Stimulated activated CD4-positive, alpha-beta T cell treated with anti-CD3 and anti-CD28 coated beads, Interleukin-1b, Interleukin-23, amount 100 ng/mL, for 1 hour (primary cell): ENCODE measurements around the gene SNRNP200.
A peak's percentile ranks its signal among the peaks of the same experiment; 100 is the strongest.
"Not testable (repeated sequence)": the region's sequence is repeated elsewhere in the genome, so short reads cannot be mapped to it uniquely, and the experiment has no call there.

Source experiments
- DNase-seq, 2 donors: peaks; one replicate each; pipeline ENCODE4 v3.0.0-alpha.2; 2020; ENCODE audit warnings: low read depth in 2 of 2

Gene SNRNP200

GRCh38 chr2:96274355-96275056, 30.8 kb downstream of the SNRNP200 start:
- DNase-seq: no peak

GRCh38 chr2:96273763-96274162, 31.6 kb downstream of the SNRNP200 start:
- DNase-seq: no peak

GRCh38 chr2:96271995-96272394, 33.4 kb downstream of the SNRNP200 start:
- no peak for DNase-seq

- DNase-seq: peak in 1 of 2 donors; percentile 21
Observed at GRCh38 chr2:96267159-96267971, 38.0 kb downstream of the SNRNP200 start.

DNA sequence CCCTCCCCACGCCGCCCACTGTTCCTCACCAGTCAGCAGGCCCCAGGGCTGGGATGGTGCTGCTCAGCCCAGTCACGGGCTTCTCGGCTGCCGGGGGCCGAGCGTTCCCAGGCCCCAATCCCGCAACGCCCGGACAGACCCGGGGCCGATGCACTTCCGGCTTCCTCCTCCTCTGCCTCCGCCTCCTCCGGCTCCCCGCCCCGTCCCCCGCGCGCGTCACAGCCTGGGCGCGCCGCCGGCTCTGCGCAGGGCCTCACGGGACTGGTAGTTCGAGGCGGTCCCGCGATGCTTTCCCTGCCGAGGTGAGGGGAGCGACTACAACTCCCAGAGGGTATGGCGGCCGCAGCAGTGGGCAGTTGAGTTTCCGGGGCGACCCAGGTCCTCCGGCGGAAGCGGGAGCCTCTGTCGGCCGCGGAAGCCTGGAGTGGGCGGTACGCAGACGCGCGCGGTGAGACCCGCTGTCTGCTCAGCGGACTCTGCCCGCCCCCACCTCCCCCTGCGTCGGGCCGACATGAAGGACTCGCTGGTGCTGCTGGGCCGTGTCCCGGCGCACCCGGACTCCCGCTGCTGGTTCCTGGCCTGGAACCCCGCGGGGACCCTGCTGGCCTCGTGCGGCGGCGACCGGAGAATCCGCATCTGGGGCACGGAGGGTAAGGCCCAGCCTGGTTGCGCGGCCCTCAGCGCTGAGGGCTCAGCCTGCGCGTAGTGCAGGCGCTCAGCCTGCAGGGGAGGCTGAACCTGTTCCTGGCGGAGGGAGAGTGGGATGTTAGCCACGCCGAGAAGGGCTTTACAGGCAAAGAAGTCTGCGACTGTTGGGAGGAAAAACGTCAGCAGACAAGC, 39.3 kb downstream of the SNRNP200 start, which contains the start of the genes CIAO1 and TMEM127:
CIAO1 (plus strand) TSS at position 386 of the 840 bp plus-strand sequence; CDS start at position 512, 126 bp downstream.
TMEM127 (minus strand) TSS at position 158 of the 840 bp plus-strand sequence. CDS start 616 bp downstream, outside the sequence.
- peak; percentile 89 to 95 for DNase-seq

DNA sequence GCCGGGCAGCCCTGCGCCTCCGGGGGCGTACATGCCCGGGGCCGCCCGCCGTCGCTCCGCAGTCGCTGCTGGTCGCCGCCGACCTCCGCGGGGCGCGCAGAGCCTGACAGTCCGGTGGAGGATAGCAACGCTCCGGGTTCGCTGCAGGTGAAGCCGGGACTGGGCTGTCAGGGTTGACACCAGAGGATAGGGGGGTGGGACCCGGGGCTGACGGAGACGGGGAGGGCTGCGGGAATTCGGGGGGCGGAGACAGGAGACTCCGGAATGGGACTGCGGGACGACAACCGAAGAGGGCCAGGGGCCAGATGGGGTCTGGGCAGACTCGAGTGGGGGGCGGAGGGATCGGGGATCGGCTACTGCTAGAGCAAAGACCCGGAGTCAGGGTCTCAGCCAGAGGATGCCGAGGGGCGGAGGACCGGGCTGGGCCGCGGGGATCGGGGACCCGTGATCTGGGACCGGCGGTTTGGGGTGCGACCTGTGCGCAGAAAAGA, 40.0 kb downstream of the SNRNP200 start:
- peak; percentile 3 to 9 for DNase-seq

- no peak for DNase-seq
Observed at GRCh38 chr2:96264656-96265348, 40.5 kb downstream of the SNRNP200 start.

GRCh38 chr2:96264086-96264485, 41.3 kb downstream of the SNRNP200 start:
- DNase-seq: no peak

- DNase-seq: no peak
Observed at GRCh38 chr2:96262306-96262705, 43.0 kb downstream of the SNRNP200 start.

DNA sequence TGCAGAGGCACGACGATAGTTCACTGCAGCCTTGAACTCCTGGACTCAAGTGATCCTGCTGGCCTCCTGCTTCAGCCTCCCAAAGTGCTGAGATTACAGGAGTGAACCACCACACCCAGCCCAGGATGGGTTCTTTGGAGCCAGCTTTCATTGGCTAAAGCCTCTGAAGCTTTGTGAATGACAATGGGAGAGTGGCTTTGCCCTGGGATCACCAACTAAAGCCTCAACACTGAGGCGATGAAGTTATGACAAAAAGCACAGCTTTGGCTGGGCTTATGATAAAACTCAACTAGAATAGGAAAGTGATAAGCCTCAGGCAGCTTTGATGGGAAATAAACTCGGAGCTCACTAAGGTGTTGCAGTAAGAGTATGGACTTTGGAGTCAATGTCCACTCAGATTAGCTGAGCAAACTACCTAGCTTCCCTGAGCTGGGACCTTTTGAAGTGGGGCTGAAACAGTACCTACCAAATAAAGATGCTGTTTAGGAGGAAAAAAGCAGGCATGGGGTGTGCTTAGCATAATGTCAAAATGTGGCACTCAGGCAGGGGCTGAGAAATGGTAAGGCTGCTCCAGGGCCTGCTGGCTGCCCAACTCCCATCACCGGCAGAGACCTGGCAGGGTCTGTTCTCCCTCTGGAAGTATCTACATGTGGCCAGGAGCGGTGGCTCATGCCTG, 43.9 kb downstream of the SNRNP200 start:
- DNase-seq: no peak

GRCh38 chr2:96260387-96261260, 44.7 kb downstream of the SNRNP200 start:
- no peak for DNase-seq

DNA sequence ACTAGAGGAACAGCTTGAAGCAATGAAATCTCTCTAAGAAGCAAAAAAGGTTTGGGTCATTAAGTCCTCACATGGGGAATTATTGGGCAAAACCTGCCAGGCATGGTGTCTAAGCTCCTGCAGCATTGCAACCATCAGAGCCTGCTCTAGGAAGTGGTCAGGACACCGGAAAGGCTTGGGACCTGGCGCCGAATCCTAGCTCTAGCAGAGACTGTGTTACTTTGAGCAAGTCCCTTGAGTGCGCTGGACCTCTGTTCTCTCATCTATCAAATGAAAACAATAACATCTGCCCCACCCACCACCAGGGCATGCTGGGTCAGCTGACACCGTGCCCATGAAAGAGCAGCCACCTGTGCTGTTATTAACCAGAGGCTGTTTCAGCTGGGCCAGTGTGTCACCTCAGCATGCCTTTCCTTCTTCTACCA, 45.8 kb downstream of the SNRNP200 start:
- DNase-seq: no peak

DNA sequence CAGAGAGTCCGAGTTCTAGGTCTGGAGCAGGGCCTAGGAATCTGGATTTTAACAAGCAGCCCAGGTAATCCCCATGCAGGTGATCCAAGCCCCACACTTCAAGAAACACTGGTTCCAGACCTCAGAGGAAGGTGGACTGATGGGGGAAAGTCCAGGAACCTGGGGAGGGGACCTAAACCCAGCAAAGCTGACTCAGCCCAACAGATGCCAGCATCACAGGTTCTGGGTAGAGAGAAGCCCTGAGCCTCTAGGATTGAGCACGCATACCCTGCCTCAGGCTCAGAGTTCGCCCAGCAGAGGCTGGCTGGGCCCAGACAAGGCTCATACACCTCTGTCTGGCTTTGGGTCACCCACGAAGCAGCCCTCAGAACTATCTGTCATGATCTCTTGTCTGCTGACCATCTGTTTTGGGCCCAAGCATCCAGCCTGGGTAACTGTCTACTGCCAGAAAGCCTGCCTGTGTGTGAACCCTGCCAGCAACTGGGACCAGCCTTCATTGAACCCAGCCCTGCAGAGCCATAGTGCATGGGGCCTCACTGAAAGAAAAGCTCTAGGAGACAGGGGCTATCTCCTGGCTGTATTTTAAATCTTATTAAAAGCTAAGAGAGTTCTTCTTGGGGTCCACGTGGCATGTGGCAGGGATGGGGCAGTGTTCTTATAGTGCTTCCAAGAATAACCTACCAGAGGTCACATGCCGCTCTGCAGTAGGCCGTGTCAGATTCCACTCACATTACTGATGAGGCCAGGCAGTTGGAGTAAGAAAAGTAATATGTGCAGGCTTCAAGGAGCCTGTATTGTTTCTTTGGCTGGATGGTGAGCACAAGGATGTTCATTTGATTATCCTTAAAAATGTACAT, 47.0 kb downstream of the SNRNP200 start:
- no peak for DNase-seq

- not testable (repeated sequence) for DNase-seq
Observed at GRCh38 chr2:96257744-96258143, 47.6 kb downstream of the SNRNP200 start.

GRCh38 chr2:96256611-96257113, 48.7 kb downstream of the SNRNP200 start:
- DNase-seq: no peak

- no peak for DNase-seq
Observed at GRCh38 chr2:96254571-96254970, 50.8 kb downstream of the SNRNP200 start.

- DNase-seq: no peak
Observed at GRCh38 chr2:96253006-96253405, 52.3 kb downstream of the SNRNP200 start.

DNA sequence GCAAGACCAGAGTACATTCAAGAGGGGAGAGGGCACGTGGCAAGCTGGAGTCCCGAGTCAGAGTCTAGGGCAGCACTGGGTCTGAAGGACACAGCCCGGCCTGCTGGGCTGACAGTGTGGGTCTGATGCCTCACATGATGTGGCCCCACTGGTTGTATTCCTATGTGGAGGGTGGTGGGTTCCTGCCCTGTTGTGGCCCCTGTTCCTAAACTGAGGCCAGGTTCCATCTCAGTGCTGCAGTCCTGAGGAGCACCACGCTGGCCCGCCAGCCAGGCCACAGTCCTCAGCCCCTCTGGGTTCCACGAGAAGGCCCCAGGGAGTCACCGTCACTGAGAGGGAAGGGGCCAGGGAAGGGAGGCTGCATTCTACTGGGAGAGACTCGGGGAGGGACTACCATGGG, 52.8 kb downstream of the SNRNP200 start:
- no peak for DNase-seq
